GM12873 (cell line): ENCODE data around the gene GAK.

ENCODE experiments used
- TF ChIP-seq, protein P1 (sequence below): IDR thresholded peaks from 2 replicates; pipeline ENCODE4 v1.5.1; 2012; ENCODE audit warnings: low read depth, mild to moderate bottlenecking, moderate library complexity, low read length, control low read depth; ENCODE audit not compliant: insufficient read depth; ENCODE audit errors: missing control alignments

Gene GAK

DNA sequence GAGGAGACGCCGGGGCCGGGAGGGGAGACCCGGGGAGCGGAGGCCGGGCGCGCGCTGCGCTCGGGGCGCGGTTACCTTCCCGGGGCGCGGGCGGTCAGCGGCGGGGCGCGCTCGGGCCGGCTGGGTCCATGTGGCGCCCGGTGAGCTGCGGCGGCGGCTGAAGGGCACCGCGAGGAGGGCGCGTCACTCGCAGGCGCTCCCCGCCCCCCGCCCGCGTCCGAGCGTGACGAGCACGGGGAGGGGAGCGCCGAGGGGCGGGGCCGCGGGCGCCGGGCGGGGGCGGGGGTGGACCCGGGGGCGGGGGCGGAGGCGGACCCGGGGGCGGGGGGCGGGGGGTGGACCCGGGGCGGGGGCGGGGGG, 106.2 kb downstream of the GAK start, which contains the start of gene CPLX1:
TSS of gene CPLX1 (minus strand) at position 159 of the 360 bp plus-strand sequence. CDS start 1,607 bp downstream, outside the sequence.
- TF ChIP-seq, protein P1, sequence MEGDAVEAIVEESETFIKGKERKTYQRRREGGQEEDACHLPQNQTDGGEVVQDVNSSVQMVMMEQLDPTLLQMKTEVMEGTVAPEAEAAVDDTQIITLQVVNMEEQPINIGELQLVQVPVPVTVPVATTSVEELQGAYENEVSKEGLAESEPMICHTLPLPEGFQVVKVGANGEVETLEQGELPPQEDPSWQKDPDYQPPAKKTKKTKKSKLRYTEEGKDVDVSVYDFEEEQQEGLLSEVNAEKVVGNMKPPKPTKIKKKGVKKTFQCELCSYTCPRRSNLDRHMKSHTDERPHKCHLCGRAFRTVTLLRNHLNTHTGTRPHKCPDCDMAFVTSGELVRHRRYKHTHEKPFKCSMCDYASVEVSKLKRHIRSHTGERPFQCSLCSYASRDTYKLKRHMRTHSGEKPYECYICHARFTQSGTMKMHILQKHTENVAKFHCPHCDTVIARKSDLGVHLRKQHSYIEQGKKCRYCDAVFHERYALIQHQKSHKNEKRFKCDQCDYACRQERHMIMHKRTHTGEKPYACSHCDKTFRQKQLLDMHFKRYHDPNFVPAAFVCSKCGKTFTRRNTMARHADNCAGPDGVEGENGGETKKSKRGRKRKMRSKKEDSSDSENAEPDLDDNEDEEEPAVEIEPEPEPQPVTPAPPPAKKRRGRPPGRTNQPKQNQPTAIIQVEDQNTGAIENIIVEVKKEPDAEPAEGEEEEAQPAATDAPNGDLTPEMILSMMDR, result no peak

- TF ChIP-seq, protein P1, result no peak
Measured at GRCh38 chr4:825063-825970, 106.8 kb downstream of the GAK start.

DNA sequence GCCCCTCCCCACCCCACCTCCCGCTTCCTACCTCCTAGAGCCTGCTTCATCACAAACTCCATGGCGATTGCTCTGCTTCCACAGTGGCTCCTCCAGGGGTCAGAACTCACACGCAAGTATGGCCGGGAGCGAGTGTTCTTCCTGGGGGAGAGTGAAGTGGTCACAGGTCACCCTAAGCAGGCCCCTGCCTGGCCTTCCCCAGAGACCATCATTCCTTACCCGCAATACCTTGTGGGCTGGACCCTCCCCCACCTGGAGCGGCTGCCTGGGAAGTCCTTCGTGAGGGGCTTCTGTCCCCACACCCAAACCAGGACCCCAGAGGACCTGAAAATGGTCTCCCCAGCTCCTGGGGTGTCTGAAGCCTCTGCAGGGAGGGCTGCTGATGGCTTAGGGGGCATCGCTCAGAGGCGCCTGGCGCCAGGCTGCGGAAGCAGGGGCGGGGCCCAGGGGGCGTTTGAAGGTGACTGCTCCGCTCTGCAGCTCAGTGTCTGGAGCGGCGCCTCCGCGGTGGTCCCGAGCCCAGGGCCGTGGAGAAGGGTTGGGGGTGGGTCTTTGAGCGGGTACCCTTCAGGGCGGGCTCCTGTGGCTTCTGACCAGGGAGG, 107.6 kb downstream of the GAK start:
- TF ChIP-seq, protein P1, result no peak

DNA sequence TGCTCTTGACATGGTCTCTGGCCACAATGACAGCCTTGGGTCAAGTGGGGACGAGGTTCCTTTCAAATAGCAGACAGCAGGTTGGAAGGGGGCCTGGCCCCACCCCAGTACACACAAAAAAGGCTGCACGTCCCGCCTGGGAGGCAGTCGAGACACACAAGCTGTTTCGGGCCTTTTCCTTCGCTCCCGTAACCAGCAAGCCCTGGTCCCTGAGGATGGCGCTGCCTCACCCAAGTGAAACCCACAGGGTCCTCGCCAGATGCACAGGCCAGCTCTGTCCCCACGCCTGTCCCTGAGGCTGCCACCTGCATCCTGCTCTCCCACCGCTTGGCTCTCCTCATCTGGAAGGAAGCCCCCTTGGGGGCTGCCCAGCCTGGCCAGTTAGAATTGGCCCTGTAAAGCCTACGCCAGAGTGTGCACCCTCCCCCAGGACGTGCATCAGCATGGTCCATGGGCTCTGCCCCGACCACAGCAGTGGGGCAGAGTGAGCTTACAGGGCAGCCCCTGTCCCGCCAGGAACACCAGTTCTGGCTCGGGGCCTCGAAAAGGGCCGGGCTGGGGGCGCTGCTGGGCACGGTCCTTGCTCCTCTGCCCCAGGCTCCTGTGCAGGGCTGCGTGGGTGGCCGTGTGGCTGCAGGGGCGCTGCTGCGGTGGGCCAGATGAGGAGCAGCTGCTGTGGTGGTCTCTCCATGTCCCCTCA, 108.2 kb downstream of the GAK start:
- TF ChIP-seq, protein P1, result no peak

DNA sequence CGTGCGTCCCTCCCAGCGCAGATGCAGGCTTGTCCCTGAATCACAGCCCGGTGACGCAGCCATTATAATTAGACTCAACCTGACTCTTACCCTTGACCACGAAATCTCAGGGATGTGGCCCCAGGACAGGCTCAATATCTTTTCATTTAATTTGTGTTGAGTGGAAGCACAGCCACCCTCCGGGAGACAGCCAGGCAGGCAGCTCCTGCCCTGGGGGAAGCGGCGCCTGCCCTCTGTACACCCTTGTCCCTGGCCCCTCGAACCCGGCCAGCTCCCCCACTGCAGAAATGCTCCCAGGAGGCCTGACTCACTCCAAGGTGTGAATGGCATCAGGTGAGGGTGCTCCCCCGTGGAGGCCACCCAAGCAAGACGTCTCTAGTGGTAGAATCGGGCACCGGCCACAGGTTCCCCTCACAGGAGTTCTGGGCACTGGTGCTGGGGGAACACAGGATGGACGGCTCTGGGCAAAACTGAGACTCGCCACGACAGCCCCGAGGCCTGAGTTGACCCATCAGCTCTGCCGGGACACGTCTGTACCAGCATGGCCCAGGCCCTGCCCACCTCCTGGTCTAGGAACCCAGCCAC, 108.8 kb downstream of the GAK start:
- TF ChIP-seq, protein P1, result no peak

- TF ChIP-seq, protein P1, result no peak
Measured at GRCh38 chr4:822361-823175, 109.5 kb downstream of the GAK start.
